VCaP (cell line): ENCODE results near the gene AK3.

Source experiments
- H3K27ac ChIP-seq: fragments of 450-650 bp; 2 replicates; pipeline ENCODE4 v1.5.1; 2017
- CTCF ChIP-seq: fragments of 450-650 bp; conservative IDR thresholded peaks from 2 replicates; pipeline ENCODE4 v1.5.1; 2017; ENCODE audit warnings: mild to moderate bottlenecking, moderate library complexity

The AK3 gene

GRCh38 chr9:4700932-4701331 lies 40.1 kb downstream of the AK3 start:
- TF ChIP-seq CTCF = no peak
- H3K27ac ChIP-seq = no peak overlapping the region

- TF ChIP-seq CTCF = no peak
- no peak overlapping the region for H3K27ac ChIP-seq
Measured at GRCh38 chr9:4700091-4700490, 40.9 kb downstream of the AK3 start.

- TF ChIP-seq CTCF = no peak
- no peak overlapping the region for H3K27ac ChIP-seq
Measured at GRCh38 chr9:4691795-4692194, 49.2 kb downstream of the AK3 start.

GRCh38 chr9:4690144-4690543 lies 50.9 kb downstream of the AK3 start:
- H3K27ac ChIP-seq = no peak overlapping the region
- TF ChIP-seq CTCF = no peak

GRCh38 chr9:4689687-4690104 lies 51.3 kb downstream of the AK3 start:
- H3K27ac ChIP-seq = no peak overlapping the region

GRCh38 chr9:4689021-4689420 lies 52.0 kb downstream of the AK3 start:
- no peak overlapping the region for H3K27ac ChIP-seq

More at GRCh38 chr9:4689687-4690104, 51.3 kb downstream of the AK3 start:
- no peak for TF ChIP-seq CTCF

GRCh38 chr9:4686584-4686983 lies 54.4 kb downstream of the AK3 start:
- no peak for TF ChIP-seq CTCF
- H3K27ac ChIP-seq = no peak overlapping the region

More at GRCh38 chr9:4689021-4689420, 52.0 kb downstream of the AK3 start:
- TF ChIP-seq CTCF = no peak

GRCh38 chr9:4686112-4686511 lies 54.9 kb downstream of the AK3 start:
- no peak overlapping the region for H3K27ac ChIP-seq
- no peak for TF ChIP-seq CTCF
